ENCODE results near the gene NOP56. TPM values are rescaled to one million over a fixed set of nuclear protein-coding genes. Genes with fewer than 3 reads are reported as not detected.

Gene NOP56
- 123 and 130 TPM in 2 replicates for total RNA-seq (2014; rRNA removed; shearing (Covaris generic))
- 139 and 149 TPM in 2 replicates for polyA plus RNA-seq (2016; fragmentation: Nextera tagmentation; extraction: Ambion mirVana)

GRCh38 chr20:2651772-2652723, at the start of gene NOP56:
Gene NOP56, plus strand, starts transcription at chr20:2652632. Its CDS starts 29 bp downstream, at chr20:2652661.
- Histone ChIP-seq H3K9ac (peak within 1 kb of the TSS; percentile 90), H3K36me3 (ENCODE audit: low read depth) (peaks cover 30% of the 10 kb centered on the region), H4K20me1 (ENCODE audit: insufficient read depth) (no peaks in the 10 kb centered on the region), H3K79me2 (ENCODE audit: insufficient read depth) (peaks cover 62% of the 10 kb centered on the region), H3F3A (ENCODE audit: insufficient read depth) (peaks cover 43% of the 10 kb centered on the region), H2AFZ (peak within 1 kb of the TSS; percentile 88), H3K4me3 (peak within 1 kb of the TSS; percentile 89), H3K27ac (peak within 1 kb of the TSS; percentile 83), H3K4me2 (ENCODE audit: unreplicated experiment) (peak within 1 kb of the TSS; percentile 98), H3K27me3 (replicated peaks; ENCODE audit: insufficient read depth) (no peaks in the 10 kb centered on the region), H3K9me2 (ENCODE audit: insufficient read depth) (no peaks in the 10 kb centered on the region), H3K9me3 (ENCODE audit: low read depth) (no peaks in the 10 kb centered on the region), H3K4me1 (ENCODE audit: insufficient read depth) (peaks cover 4% of the 10 kb centered on the region; the same call in 1 of the 2 replicates)
- 1% methylated on average over 64 to 68 of the region's 101 CpGs for WGBS, 2 experiments (ENCODE audit: low coverage in 1 of 2, low lambda C conversion rate in 2 of 2, missing lambda C conversion rate in 2 of 2)
- peak; percentile 93 for DNase-seq
- no peak for TF ChIP-seq EZH2phosphoT487 (IDR thresholded peaks at IDR 0.05; ENCODE audit: insufficient read depth, low read depth)
- no peak for TF ChIP-seq EZH2 (IDR thresholded peaks at IDR 0.05; ENCODE audit: insufficient read depth, poor library complexity, severe bottlenecking)
- in situ Hi-C loops (cut with MboI), result no loop called here

- in situ Hi-C loops (cut with MboI), result no loop called here
Observed at GRCh38 chr20:2602746-2603145, 49.7 kb upstream of the NOP56 start.

GRCh38 chr20:2603816-2604505, 48.5 kb upstream of the NOP56 start:
- Histone ChIP-seq H3F3A (ENCODE audit: insufficient read depth) (no peaks in the 10 kb centered on the region), H3K4me1 (ENCODE audit: insufficient read depth) (no peaks in the 10 kb centered on the region), H2AFZ (no peak overlapping the region), H3K9ac (no peak overlapping the region), H3K9me2 (ENCODE audit: insufficient read depth) (no peaks in the 10 kb centered on the region), H3K9me3 (ENCODE audit: low read depth) (no peaks in the 10 kb centered on the region), H3K36me3 (ENCODE audit: low read depth) (no peaks in the 10 kb centered on the region), H3K4me2 (ENCODE audit: unreplicated experiment) (no peak overlapping the region), H4K20me1 (ENCODE audit: insufficient read depth) (no peaks in the 10 kb centered on the region), H3K79me2 (ENCODE audit: insufficient read depth) (no peaks in the 10 kb centered on the region), H3K27ac (no peak overlapping the region), H3K4me3 (no peak overlapping the region), H3K27me3 (replicated peaks; ENCODE audit: insufficient read depth) (no peaks in the 10 kb centered on the region; the same call in none of the 2 replicates)
- in situ Hi-C loops (cut with MboI), result no loop called here
- no peak for TF ChIP-seq EZH2 (IDR thresholded peaks at IDR 0.05; ENCODE audit: insufficient read depth, poor library complexity, severe bottlenecking)
- no peak for TF ChIP-seq EZH2phosphoT487 (IDR thresholded peaks at IDR 0.05; ENCODE audit: insufficient read depth, low read depth)
- DNase-seq, result no peak
- WGBS, 2 experiments (ENCODE audit: low coverage in 1 of 2, low lambda C conversion rate in 2 of 2, missing lambda C conversion rate in 2 of 2), result 40 to 41% methylated on average over 7 of the region's 7 CpGs

More at GRCh38 chr20:2602746-2603145, 49.7 kb upstream of the NOP56 start:
- no peaks in the 10 kb centered on the region for H3K9me3 ChIP-seq (ENCODE audit: low read depth)
- H2AFZ ChIP-seq, result no peak overlapping the region
- 29 to 42% methylated on average over 4 of the region's 4 CpGs for WGBS, 2 experiments (ENCODE audit: low coverage in 1 of 2, low lambda C conversion rate in 2 of 2, missing lambda C conversion rate in 2 of 2)
- H3K4me1 ChIP-seq (ENCODE audit: insufficient read depth), result no peaks in the 10 kb centered on the region
- TF ChIP-seq EZH2phosphoT487 (IDR thresholded peaks at IDR 0.05; ENCODE audit: insufficient read depth, low read depth) (no peak), EZH2 (IDR thresholded peaks at IDR 0.05; ENCODE audit: insufficient read depth, poor library complexity, severe bottlenecking) (no peak)
- no peaks in the 10 kb centered on the region for H4K20me1 ChIP-seq (ENCODE audit: insufficient read depth)
- H3K36me3 ChIP-seq (ENCODE audit: low read depth), result no peaks in the 10 kb centered on the region
- H3K27ac ChIP-seq, result no peak overlapping the region
- no peaks in the 10 kb centered on the region for H3K9me2 ChIP-seq (ENCODE audit: insufficient read depth)
- no peaks in the 10 kb centered on the region for H3K79me2 ChIP-seq (ENCODE audit: insufficient read depth)
- H3K4me2 ChIP-seq (ENCODE audit: unreplicated experiment), result no peak overlapping the region
- no peak overlapping the region for H3K9ac ChIP-seq
- H3F3A ChIP-seq (ENCODE audit: insufficient read depth), result no peaks in the 10 kb centered on the region
- H3K4me3 ChIP-seq, result no peak overlapping the region
- DNase-seq, result no peak
- H3K27me3 ChIP-seq (replicated peaks; ENCODE audit: insufficient read depth), result no peaks in the 10 kb centered on the region; the same call in none of the 2 replicates

- no peaks in the 10 kb centered on the region for H3K36me3 ChIP-seq (ENCODE audit: low read depth)
- in situ Hi-C loops (cut with MboI), result no loop called here
- no peaks in the 10 kb centered on the region for H4K20me1 ChIP-seq (ENCODE audit: insufficient read depth)
- no peaks in the 10 kb centered on the region for H3K9me2 ChIP-seq (ENCODE audit: insufficient read depth)
- no peaks in the 10 kb centered on the region; the same call in none of the 2 replicates for H3K27me3 ChIP-seq (replicated peaks; ENCODE audit: insufficient read depth)
- H3K4me3 ChIP-seq, result no peak overlapping the region
- 26 to 50% methylated on average over 3 of the region's 3 CpGs for WGBS, 2 experiments (ENCODE audit: low coverage in 1 of 2, low lambda C conversion rate in 2 of 2, missing lambda C conversion rate in 2 of 2)
- no peak for DNase-seq
- no peak for TF ChIP-seq EZH2phosphoT487 (IDR thresholded peaks at IDR 0.05; ENCODE audit: insufficient read depth, low read depth)
- no peak for TF ChIP-seq EZH2 (IDR thresholded peaks at IDR 0.05; ENCODE audit: insufficient read depth, poor library complexity, severe bottlenecking)
- no peak overlapping the region for H3K9ac ChIP-seq
- no peak overlapping the region for H3K4me2 ChIP-seq (ENCODE audit: unreplicated experiment)
- H3K9me3 ChIP-seq (ENCODE audit: low read depth), result no peaks in the 10 kb centered on the region
- H3K79me2 ChIP-seq (ENCODE audit: insufficient read depth), result no peaks in the 10 kb centered on the region
- H3F3A ChIP-seq (ENCODE audit: insufficient read depth), result no peaks in the 10 kb centered on the region
- no peak overlapping the region for H3K27ac ChIP-seq
- H2AFZ ChIP-seq, result no peak overlapping the region
- H3K4me1 ChIP-seq (ENCODE audit: insufficient read depth), result no peaks in the 10 kb centered on the region
Observed at GRCh38 chr20:2604506-2604835, 48.0 kb upstream of the NOP56 start.

Data from GM23248 (cell line).